NCI-H2196 (cell line): ENCODE measurements around the gene SACS.
A peak's percentile ranks its signal among the peaks of the same experiment; 100 is the strongest.

ENCODE experiments used
- DNase-seq: peaks from one replicate; lab custom pipeline; 2025; ENCODE audit not compliant: unreplicated experiment; lab: John Stamatoyannopoulos, UW

Gene SACS

DNA sequence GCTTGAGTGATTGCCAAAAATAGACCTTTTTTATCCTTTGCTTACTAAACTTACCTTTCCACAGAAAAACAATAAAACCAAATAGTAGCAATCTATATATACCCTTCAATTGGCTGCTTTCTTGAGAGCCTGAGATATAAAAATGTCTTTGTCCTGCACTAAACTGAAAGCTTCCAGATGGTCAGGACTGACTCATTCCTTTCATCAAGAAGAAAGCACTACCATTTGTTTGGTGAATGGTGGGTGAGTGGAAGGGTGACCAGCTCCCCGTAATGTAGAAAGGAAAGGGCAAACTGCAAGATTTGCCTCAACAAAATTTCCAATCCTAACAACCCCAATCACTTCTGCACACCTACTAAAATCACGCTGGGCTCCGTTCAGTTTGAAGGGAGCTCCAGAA, 67.8 kb downstream of the SACS start:
- DNase-seq: no peak

DNA sequence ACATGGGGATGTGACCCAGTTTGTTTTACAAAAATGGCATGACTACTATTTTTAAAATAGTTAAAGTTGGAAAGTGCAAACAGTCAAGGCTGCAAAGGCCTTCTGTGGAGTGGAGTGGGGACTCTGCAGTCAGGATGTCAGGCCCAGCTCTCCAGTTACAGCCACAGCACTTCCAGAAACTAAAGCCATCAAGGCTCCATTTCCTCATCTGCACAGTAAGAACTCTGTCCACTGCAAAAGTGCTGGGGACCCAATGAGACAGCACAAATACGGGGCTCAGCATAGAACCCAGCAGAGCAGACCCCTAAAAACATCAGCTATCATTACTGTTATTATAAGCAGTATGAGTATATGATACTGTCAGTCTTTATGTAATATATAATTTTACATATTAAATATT, 73.6 kb downstream of the SACS start:
- DNase-seq: no peak

DNA sequence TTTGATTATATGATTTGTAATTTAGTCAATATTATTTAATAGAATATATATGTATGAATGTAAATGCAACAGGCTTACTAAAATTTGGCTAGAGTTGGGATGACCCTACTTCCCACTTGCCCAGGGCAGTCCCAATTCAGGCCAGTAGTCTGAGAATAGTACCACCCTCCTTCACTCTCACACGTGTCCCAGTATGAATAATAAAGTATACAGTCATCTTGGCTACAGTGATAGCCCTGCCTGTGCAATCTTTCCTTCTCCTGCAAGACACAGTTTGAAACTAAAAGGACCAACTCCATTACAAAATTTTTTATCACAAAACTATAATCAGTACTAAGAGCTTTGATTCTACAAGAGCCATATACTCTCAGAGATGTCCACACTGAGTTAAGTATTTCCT, 76.2 kb downstream of the SACS start:
- no peak for DNase-seq

DNA sequence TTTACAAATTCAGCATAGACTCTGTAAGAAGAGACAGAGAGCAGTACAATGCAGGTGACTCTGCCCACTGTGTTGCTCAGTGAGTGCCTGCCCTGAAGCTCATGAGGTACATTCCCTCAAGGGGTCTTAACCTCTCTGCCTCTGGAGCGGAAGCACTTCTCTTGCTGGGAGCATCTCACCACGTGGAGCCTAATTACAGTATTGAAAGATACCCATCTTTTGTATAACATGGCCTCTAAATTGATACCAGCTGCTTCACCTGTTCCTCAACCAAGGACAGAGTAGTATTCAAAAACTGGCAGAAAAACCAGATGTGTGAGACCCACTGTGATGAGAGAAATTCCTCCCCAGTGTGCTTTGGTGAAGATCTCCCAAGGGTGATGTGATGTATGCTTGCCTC, 77.1 kb downstream of the SACS start:
- DNase-seq: no peak

DNA sequence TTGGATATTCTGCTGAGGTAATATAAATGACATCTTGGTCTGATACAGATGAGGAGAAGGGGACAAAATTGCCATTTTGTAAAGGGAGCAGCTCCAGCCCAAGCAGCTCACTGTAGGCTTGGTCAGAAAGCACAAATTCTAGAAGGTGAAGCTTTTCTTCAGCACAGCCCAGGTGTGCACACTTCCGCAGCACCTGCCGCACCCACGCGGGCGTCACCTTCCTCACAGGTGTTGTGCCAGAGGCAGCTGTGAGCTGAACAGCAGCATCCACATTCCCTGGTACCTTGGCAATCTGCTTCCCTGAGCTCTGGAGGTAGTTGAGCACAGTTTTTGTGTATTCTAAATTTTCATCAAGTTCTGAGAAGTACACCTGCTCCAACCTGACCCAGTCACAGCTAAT, 79.0 kb downstream of the SACS start:
- no peak for DNase-seq

DNA sequence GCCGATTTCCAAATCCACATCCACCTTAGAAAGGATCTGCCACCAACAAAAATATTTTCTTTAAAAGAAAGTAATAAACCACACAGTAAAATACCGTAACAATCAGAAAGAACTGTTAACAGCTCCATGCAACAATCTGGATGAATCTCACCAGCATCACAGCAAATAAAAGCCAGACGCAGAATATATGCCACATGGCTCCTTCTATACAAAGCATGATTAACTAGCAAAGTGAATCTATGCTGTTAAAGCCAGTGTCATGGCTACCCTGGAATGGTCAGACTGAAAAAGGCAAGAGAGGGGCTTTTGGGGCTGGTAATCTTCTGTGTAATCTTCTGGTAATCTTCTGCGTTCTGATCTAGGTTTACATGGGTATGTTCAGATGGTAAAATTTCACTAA, 81.3 kb downstream of the SACS start:
- no peak for DNase-seq

DNA sequence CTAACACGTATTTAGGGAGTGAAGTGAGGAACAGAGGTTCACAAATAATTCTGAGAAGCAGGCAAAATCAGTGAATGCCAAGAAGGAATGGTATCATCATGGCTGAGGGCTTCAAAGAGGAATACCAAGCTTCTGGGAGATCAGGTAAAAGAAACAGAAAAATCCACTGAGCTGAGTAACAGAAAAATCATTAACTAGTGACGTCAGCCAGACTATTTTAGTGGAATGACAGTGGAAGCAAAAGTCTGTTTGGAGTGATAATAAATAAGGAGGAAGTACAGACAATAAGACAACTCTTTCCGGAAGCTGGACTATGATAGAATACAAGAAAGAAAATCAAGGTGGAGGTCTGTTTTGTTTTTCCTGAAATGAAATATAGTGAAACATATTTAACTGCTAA, 83.5 kb downstream of the SACS start:
- DNase-seq: no peak

DNA sequence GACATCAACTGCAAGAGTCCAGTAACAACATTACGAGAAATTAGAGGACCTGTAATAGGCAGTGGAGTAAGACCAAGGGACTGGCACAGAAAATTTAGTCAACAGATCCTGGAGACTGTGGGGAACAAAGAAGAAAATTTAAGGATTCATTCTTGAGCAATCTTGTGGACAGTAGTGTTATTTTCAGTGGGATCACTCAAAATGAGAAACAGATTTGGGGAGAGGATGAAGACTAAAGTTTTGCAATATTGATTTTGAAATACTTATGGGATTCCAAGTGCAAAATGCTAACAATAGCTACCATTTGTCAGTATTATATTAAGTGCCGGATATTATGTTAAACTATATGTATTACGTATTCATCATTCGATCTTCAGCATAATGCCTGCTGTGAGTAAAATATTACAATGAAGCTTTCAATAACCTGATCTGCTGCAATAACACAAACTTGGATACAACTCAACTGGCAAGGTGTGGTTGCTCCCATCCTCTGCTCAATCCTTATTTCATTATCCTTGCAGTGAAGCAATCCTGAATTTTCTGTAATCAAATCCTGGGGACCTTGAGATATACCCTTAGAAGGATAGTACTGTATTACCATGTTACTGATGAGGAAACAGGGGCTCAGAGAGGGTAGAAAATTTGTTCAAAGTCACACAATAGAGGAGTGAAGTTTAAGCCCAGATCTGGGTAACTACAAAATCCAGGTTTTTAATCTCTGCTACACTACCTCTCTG, 84.2 kb downstream of the SACS start:
- no peak for DNase-seq

DNA sequence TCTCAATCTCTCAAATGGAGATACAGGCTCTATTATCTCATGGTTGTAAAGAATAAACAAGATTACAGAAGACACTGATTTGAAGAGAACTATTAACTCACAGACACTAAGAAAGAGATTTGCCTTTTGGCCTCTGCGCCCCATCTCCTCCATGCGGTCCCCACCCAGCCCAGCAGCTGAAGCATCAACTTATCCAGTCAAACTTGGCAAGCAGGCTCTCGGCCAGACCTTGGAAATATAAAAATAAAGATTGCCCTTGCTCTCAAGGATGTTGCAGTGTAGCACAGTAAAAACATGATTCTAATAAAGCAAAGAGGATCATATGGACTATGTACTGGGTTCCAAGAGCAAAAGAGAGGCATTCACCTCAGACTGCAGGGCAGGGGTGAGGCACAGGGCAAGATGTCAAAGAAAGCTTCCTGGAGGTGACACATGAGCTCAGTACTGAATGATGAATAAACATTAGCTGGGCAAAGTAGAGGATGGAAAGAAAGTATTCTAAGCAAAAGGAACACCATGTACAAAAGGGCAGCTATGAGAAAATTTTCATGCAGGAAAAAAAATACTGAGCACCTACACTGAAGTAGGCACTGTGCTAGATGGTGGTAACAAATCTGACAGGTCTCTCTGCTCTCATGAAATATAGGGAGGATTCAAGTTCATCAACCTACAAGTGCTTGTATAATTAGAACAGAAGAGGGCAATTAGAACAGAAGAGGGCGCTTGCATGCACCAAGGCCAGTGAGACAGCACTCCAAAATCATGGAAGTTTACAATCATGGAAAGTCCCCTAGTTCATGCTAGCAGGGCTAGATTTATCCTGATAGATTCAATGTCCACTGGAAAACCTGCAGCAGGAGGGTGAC, 85.0 kb downstream of the SACS start:
- DNase-seq: no peak

DNA sequence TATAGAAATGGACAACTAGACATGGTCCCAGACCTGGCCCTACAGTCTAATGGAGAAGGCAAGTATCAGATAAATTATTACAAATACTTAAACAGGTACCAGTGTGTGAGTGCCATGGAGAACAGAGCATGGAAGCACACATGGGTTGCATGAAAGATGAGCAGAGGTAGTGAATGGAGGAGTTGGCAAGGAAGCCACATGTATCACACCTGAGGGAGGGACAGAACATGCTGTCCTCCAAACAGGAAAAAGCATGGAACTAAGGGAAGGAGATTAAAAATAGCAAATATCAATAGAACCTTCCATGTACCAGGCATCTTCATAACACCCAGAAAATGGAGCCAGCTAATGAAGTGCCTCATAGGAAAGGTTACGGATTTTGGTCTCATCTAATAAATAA, 85.9 kb downstream of the SACS start:
- no peak for DNase-seq

DNA sequence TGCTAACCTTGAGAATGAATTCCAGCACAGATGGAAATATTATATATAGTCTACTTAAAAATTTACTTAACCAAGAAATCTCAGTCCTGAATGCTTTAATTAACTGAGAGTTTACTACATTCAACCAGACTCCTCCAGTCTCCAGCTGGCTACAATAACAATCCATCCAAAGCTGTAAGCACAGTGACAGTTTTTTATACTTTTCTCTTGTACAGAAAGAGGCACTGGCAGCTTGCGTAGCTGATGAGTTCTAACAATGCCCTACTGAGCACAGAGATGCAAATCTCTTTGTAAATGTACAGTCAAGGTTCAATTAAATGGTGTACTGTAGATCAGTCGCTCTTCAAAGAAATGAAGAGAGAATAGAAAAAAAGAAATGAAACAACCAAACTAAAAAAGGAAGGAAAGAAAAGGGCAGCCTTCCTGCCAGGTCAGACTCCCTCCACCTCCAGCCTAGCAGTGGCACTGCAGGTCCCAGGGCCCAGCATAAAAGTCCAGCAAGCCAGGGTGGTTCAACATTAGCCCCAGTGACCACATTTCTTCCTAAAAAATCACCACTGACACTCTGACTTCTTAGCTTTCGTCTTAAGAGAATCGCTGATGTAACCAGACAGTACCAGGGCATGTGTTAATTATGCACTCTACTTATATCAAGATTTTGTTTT, 88.4 kb downstream of the SACS start:
- no peak for DNase-seq

DNA sequence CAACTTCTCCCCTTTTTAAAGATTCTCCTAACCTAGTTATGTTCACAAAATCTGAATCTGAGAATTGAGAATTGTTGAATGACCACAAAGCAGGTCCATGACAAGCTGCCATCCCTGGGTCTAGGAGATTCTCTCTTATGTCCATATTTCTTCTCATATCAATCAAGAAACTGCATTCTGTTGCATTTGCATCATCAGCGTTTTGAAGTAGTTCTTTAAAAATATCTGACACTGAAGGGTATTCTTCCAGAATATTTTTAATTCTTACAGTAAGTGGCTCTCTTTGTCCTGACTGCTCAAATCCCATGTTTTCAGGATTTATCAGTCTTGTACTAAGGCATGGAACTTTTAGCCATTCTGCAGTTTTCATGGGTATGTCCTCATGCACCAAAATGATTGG, 94.3 kb downstream of the SACS start:
- DNase-seq: no peak

DNA sequence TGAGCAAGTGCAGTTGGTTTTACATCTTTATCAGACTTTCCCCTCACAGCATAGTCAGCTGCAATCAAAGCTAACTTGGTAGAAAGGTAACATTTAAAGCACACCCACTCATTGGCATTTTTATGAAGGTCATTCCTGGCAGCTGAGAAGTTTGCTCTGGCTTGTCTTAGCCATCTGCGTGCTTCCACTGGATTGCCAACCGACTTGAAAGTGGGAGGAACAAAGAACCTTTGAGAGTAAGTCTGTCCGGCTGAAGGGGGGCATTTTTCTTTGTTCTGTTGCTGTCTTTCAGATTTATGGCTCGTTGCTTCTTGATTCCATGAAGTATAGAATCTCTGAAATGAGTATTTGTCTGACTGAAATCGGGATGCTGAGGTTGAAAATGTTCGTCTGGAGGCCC, 103.1 kb downstream of the SACS start:
- DNase-seq: no peak

DNA sequence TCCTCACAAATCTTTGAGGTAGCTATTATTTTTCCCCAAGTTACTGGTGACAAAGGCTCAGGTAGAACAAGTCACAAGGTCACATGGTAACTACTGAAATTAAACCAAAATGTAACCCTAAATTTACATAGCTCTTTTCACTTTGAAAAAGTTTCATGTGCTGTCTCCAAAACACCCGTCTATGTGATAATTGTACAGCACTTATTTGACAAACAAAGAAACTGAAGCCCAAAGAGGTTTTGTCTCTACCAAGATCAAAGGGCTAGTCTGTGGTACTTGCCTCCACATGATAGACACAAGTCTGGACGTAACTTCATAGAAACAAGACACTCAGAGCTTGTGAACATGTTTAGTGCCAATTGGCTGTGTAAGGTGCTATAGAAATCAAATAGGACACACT, 108.3 kb downstream of the SACS start:
- DNase-seq: no peak

DNA sequence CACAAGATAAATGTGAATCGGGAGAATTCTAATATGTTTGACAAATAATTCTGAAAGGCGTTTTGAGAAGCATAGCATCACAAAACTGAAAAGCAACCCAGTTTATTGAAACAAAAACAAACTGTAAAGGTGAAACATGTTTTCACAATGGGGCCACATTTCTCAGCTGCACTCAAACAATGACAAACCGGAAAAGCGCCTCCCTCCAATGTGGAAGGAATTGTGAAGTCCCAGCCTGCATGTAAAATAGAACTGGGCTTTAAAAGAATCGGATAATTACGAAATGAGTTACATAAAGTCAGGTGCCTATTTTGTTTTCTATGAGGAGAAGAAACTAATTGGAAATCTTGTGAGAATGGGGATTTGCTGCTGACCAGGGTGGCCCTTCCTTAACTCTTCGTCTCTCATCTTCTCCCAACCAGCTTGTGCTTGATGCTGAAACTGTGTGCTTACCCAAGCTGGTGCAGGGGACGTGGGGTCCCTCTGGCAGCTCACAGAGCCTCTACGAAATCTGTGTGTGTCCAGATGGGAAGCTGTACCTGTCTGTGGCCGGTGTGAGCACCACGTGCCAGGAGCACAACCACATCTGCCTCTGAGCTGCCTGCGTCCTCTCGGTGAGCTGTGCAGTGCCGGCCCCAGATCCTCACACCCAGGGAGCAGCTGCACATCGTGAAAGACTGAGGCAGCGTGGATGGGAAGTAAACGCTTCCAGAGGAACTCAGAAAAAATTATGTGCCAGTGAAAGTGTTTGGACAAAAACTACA, 109.4 kb downstream of the SACS start:
- no peak for DNase-seq

DNA sequence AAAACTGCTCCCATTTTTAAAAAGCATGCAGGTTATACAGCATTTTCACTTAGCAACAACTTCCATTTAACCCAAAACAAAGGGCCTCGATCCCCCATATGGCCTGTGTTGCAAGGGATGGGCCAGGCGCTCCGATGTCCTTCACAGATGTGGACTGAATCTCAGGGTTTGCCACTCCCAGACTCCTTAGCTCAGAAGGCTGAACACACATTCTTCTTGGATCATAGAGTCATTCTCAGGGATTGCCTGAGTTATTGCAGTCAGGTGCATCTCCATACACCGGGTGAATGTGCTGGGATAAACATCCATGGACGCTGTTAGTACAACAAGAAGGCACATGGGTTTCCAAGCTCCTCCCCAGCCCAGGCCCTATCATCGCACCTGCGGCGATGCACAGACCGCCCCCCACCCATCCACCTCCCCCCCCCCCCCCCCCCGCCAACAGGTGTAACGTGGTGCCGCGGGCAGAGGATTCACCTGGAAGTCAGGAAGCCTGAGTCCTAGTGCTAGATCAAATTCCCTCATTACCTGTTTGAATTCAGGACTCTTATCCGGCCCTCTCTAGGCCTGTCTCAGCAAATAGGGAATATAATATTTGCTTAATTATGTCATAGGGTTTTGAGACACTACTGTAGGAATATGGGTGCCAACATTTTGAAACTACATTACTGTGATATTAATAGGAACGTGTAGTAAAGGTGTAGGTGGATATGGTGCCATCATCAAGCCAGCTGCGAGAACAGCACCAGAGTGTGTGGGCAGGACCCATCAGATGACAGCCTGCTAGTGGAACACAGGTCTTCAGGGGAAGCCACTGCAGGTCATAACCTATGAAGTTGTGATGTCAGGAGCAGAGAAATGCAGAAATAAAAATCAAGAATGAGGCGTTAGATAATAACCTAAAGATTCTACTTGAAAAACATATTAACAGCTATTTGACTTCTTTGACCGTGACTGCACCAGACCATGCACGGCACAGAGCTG, 110.9 kb downstream of the SACS start:
- DNase-seq: peak; percentile 22

DNA sequence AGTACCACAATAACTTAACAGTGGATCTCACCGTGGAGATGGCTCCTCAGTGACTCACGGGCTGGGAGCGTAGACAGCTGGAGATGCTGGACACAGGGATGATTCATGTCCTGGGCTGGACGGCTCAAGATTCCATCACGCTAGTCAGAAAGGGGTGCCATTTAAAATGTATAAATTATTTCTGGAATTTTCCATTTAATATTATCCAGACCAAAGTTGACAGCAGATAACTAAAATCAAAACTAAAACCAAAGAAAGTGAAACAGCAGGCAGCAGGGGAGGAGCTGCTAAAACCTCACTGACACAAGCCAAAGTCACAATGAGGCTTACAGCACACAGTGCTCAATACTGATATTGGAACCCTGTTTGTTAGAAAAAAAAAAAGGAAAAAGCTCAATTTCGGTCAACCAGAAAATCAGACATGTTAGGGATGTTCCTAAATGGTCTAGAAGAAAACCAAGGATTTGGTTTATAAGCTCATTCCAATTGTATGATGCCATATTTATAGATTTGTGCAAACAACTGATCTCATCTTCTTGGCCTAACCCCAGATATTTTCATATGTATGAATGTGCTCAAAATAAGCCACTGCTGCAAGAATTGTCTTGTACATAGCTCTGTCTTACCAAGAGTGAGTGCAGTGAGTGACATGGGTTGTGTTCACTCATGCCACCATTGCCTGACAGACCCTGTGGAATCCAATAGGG, 111.8 kb downstream of the SACS start:
- DNase-seq: peak; percentile 0

DNA sequence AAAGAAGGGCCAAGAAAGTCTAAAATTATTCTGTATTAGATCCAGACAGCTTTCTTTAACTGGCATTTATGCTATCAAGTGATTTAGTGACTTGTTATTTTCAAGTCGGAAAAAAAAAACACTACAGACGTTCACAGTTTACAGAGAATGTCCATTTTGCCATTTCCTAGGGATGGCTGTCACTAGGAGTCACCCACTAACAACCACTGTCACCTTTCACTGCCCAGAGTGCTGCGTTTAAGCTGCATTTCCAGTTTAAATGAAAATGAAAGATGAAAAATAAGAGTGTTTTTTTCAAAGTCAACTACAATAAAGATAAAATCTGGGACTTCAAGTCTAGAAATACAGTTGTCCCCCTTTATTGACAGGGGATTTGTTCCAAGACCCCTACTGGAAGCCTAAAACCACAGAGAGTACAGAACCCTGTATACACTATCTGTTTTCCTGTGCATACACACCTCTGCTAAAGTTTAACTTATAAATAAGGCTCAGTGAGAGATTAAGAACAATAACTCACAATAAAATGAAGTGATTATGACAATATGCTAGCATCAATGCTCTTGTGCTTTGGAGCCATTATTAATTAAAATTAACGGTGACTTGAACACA, 112.5 kb downstream of the SACS start:
- DNase-seq: no peak

DNA sequence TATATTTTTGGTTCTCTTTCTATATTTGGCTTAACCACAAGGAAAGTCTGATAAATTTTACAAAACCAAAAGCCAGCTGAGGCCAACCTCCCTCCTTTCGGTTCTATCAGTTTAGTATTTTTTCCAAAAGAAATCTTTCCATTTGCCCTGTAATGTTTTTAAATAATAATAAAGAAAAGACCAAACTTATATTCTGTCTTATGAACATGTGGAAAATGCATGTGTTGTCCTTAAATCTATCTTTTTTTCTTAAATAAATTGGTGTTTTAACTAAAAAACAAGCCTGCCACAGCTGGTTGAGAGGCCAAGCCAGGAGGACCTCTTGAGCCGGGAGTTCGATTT, 113.6 kb downstream of the SACS start:
- no peak for DNase-seq
